TTC549 (cell line): ENCODE results near the gene ERICH3.
"Not testable (repeated sequence)": the region's sequence is repeated elsewhere in the genome, so short reads cannot be mapped to it uniquely, and the experiment has no call there.

Experiments
- FAIRE-seq: peaks from 2 replicates; lab custom pipeline; 2012; peaks lifted over from hg19 to GRCh38; lab: Jason Lieb, UNC

The ERICH3 gene

GRCh38 chr1:74681001-74681400 is 7.4 kb upstream of the ERICH3 start:
- FAIRE-seq: no peak

DNA sequence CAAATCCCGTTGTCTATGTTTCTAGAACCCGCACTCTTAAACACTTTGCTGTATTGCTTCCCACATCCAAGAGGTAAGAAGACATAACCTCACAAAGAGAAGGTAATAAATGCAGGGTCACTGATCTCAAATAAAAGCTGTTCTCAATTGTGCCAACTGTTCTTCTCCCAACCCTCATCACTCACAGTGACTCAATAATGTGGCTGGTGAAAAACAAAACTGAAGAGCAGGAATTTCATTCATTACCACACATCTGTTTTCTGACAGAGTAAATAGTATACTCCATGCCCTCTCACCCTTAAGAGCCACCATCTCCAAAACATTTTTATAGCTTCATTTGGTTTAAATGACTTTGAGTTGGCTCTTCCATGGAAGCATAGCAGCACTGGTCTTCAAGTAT is 6.2 kb upstream of the ERICH3 start:
- FAIRE-seq: no peak

- no peak for FAIRE-seq
Observed at GRCh38 chr1:74677926-74678325, 4.3 kb upstream of the ERICH3 start.

DNA sequence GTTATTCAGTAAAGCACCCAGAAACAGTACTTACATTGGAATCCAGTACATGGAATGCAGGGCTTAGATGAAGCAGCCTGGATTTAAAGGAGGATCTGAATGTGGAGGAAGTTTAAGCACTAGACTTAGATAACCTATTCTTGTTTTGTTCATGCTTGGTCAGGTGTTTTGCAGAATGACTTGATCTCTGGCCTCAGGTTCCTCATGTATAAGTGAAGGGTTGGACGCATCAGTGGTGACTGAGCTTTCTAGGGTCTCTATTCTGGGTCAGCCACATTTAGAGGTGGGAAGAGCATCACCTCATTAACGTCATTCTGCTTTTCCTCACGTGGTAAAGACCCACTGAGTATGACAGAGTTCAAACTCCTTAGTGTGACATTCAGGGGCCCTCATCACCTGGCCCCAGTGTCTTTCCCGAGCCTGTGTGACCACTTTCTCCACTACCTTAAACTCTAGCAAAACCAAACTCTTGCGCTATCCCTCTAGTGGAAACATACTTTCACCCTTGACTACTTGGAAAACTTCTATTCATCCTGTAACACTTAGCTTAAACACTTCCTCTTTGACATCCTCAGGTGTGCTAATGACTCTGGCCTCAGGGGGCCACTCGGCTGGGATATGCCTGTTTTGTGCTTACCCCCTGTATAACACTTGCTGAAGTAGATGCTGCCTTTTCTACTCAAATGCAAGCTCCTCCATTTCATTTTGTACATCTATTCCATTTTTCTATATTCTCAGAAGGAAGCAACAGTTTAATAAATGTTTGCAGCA is 871 bp upstream of the ERICH3 start:
- no peak for FAIRE-seq

DNA sequence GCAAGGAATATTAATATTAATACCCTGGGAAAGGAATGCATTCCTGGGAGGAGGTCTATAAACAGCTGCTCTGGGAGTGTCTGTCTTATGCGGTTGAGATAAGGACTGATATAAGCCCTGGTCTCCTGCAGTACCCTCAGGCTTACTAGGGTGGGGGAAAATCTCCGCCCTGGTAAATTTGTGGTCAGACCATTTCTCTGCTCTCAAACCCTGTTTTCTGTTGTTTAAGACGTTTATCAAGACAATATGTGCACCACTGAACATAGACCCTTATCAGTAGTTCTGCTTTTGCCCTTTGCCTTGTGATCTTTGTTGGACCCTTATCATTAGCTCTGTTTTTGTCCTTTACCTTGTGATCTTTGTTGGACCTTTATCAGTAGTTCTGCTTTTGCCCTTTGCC is 2.7 kb downstream of the ERICH3 start:
- FAIRE-seq: not testable (repeated sequence)

DNA sequence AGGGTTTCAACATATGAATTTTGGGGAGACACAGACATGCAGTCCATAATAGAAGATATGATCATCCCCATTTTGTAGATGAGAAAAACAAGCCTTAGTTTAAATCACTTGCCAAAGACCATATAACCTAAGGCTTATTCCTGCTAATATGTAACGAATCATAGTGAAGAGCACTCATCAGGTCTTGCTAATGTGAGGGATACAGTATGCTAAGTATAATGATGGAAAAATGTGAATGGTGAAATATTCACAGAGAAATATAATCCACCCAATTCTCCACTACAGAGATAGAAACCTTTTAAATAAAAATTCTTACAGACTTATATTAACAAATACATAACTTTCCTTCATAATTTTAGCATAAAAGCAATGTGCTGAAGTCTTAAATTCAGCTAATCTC is 18.9 kb downstream of the ERICH3 start:
- FAIRE-seq: no peak

- no peak for FAIRE-seq
Observed at GRCh38 chr1:74652711-74653139, 20.9 kb downstream of the ERICH3 start.

GRCh38 chr1:74650561-74650960 is 23.0 kb downstream of the ERICH3 start:
- no peak for FAIRE-seq

GRCh38 chr1:74641876-74642275 is 31.7 kb downstream of the ERICH3 start:
- FAIRE-seq: no peak

DNA sequence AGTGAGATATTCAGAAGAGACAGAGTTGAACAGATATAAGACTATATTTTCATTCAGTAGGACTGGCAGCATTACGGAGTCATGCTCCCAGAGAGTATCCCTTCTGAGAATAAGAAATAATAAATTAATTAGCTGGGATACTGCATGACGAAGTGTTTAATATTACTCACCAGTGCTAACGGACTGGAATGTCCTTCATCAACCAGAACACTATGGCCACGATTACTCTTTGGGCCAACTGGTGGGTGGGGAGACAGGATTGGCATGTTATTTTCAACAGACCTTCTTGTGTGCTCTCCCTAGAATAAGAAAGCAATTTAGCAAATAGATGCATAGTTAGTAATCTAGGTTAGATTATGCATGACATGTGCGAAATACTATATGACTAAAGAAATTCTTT is 32.4 kb downstream of the ERICH3 start:
- no peak for FAIRE-seq

DNA sequence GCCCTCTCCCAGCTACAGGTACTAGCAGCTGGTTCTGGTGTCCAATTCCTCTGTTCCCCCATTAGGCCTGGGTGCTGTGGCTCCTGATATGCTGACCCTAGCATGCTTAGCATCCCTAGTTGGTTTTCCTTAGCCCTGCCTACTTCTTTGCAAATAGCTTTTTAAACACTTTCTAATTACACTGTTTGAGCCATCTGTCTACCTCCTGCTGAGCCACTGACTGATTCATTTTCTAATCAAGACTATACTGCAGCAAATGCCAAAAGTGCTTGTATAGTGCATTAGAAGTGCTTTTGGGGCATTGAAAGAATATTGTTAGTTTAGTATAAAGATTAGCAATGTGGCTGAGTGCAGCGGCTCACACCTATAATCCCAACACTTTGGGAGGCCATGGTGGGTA is 36.3 kb downstream of the ERICH3 start:
- no peak for FAIRE-seq

GRCh38 chr1:74629283-74629682 is 44.3 kb downstream of the ERICH3 start:
- no peak for FAIRE-seq

GRCh38 chr1:74623716-74624115 is 49.9 kb downstream of the ERICH3 start:
- FAIRE-seq: no peak

GRCh38 chr1:74620242-74620641 is 53.4 kb downstream of the ERICH3 start:
- FAIRE-seq: no peak

DNA sequence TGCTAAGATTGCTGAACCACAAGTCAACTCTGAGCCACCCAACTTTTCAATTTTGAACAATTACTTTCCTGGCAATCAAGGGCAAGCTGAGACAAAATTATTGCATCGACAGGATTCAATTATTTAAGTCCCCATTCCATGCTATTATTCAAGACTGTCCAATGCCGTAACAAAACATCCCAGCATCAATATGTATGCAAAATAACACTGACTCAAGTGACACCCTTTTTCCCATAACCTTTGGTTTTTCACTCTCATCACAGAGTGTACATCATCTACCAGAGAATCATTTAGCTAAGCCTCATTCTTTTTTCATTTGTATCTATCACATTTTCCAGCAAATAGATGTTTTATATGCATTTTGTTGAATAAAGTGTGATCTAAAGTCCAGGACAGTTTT is 54.6 kb downstream of the ERICH3 start:
- no peak for FAIRE-seq

GRCh38 chr1:74613894-74614293 is 59.7 kb downstream of the ERICH3 start:
- FAIRE-seq: no peak

- FAIRE-seq: no peak
Observed at GRCh38 chr1:74611887-74612286, 61.7 kb downstream of the ERICH3 start.

GRCh38 chr1:74610961-74611360 is 62.6 kb downstream of the ERICH3 start:
- no peak for FAIRE-seq

DNA sequence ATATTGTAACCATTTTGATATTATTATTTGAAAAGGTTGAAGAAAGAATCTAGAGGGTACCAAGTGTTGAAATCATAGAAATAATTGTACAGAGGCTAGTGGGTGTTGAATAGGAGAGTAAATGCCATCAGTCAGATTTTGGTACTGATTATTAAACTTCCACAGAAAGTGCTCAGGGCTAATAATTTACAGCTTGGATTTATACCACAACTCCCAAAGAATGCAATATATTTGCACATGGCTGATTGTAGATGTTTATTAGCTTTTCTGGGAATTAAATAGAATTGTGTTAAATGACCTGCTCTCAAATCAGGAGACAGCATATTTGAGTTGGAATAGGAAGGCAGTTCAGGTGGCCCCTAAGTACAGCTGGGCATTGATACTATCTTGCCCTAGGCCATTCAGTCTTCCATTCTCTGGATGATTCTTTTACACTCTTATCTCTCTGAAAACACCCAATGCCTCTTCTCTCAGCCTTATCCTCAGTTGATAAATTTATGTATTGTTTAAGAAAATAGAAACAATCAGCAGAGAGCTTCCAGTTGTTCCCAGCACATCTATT is 63.7 kb downstream of the ERICH3 start:
- no peak for FAIRE-seq

DNA sequence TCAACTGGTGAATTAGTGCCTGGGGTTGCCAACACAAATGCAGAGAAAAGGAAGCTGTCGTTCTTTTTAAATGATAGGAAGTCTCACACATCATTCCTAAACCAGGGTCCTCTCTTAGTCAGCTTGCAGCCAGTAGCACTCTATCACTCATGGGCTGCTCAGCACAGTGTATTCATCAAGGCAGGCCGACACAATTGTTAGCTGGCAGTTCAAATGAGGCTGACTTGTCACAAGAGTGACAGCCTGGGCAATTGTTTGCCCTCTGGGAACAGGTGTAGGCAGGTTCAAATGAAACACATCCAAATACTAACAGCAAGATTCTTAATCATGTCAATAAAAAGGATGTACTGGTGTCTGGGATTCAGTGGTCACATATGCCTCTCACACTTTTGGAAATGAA is 76.9 kb downstream of the ERICH3 start:
- FAIRE-seq: no peak

DNA sequence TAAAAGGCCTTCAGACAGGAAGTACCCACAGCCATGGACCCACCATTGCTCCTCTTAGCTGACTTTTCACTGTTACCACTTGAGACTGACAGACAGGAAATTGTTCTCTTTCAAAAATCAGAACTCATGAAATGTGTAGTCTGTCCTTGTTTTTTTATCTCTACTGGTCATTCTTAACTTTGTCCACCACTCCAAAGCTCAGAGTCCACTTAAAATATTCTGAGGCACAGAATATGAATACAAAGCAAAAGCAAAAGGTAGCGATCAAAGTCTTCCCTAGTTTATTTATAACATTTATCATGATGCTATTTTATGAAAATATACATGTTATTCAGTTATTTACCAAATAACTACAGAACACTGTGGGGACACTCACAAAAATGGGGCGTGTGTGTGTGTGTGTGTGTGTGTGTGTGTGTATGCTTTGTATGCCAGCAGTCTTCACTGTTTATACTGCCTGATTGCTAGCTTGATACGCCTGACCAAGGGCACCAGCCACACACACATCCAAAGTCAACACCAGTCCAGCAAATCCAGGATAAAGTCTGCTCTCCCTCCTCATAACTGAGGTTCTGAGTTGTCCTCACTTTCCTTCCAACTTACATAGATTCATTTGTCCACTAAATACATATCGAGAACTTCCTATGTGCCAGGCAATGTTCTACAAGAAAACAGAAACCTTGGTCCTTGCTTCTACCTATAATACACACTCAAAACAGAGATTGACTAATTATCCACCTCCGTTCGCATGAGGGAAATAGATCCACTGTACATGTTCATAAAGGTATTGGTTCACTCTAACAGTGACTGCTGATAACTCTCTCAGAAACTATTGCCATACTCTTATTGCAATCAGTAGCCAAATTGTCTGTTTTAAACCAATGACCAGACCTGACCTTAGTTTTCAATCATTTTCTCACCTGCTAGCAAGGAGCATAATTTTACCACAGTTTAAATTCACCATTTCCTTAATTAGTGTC is 79.4 kb downstream of the ERICH3 start:
- no peak for FAIRE-seq

DNA sequence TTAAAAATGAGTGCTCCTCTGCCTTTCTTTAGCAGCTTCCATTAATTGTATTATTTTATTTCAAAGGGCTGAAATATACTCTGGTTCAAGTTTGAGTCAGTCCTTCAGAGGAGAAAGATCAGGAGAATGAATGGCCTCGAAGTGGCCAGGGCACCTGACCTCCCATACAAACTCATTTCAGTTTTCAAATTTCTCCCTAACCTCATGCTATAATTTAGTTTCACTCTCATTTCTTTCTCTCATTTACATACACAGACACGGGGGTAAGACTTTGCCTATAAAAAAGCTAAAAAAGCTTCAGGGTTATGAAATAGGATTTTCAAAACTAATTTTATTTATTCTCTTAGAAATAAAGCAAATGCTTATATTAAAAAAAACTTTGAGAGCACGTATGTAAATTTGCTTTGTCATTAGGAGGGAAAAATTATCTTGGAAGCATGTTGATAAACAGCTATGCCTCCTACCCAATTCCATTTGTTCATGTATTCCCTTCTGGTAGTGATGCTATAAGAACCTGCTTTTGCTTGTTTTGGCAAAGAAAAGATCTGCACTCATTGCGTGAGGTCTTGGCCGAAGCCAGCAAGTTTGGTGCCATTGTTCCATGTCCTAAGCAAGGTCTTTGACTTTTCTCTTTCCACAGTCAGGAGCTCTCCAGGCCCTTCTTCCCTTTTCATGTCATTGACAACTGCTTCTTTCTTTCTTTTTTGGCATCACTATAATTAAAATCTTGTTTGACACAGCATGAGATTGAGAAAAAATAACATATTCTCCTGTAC is 80.8 kb downstream of the ERICH3 start:
- FAIRE-seq: no peak
